HEK293 (cell line): ENCODE results near the gene EDARADD.

ENCODE experiments used
- ZNF624 ChIP-seq: fragments of 450-650 bp; formaldehyde crosslinking; IDR thresholded peaks from 2 replicates; pipeline ENCODE4 v1.5.1; 2017; ENCODE audit warnings: missing biosample characterization, missing genetic modification characterization
- ZNF776 ChIP-seq: fragments of 450-650 bp; formaldehyde crosslinking; IDR thresholded peaks from 2 replicates; pipeline ENCODE4 v1.5.0; 2017; ENCODE audit warnings: missing biosample characterization, missing genetic modification characterization, borderline replicate concordance
- TF ChIP-seq, protein P1 (sequence below): fragments of 450-650 bp; formaldehyde crosslinking; IDR thresholded peaks from 2 replicates; pipeline ENCODE4 v1.5.1; 2016; ENCODE audit warnings: missing biosample characterization, missing genetic modification characterization

GRCh38 chr1:236350308-236350707, 43.8 kb upstream of the EDARADD start:
- TF ChIP-seq, protein P1, sequence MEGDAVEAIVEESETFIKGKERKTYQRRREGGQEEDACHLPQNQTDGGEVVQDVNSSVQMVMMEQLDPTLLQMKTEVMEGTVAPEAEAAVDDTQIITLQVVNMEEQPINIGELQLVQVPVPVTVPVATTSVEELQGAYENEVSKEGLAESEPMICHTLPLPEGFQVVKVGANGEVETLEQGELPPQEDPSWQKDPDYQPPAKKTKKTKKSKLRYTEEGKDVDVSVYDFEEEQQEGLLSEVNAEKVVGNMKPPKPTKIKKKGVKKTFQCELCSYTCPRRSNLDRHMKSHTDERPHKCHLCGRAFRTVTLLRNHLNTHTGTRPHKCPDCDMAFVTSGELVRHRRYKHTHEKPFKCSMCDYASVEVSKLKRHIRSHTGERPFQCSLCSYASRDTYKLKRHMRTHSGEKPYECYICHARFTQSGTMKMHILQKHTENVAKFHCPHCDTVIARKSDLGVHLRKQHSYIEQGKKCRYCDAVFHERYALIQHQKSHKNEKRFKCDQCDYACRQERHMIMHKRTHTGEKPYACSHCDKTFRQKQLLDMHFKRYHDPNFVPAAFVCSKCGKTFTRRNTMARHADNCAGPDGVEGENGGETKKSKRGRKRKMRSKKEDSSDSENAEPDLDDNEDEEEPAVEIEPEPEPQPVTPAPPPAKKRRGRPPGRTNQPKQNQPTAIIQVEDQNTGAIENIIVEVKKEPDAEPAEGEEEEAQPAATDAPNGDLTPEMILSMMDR, result no peak
- no peak for TF ChIP-seq ZNF776
- no peak for TF ChIP-seq ZNF624 (tag by site-specific recombination)
